Measurements from ENCODE around the gene CYB561D2.

CYB561D2 gene

DNA sequence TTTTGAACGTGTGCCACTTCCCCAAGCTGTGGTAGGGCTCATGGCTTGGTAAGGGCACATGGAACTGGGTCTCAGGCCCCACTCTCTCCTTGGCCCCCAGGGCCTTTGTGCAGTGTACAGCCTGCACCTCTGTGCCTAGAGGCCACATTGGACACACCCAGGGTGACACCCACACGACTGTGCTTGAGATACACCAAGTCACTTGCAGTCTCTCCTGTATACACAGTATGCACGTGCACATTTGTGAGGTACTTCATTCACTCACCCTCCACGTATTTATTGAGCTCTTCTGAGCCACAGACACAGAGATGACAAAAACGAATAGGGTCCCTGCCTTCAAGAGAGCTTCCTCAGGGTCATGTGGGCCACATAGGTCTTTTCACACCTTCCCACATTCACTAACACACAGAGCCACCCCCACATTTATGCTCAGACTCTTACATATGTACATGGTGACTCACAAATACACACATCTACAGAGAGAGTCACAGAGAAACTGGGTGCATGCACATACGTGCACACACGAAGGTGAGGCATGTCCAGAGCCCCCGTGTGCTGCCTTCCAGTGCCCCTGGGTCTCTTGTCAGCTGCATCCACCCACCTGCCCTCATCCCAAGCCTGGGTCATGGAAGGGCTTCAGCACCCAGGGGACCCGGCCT lies 18.5 kb downstream of the CYB561D2 start:
- DNase-seq, result no peak

DNA sequence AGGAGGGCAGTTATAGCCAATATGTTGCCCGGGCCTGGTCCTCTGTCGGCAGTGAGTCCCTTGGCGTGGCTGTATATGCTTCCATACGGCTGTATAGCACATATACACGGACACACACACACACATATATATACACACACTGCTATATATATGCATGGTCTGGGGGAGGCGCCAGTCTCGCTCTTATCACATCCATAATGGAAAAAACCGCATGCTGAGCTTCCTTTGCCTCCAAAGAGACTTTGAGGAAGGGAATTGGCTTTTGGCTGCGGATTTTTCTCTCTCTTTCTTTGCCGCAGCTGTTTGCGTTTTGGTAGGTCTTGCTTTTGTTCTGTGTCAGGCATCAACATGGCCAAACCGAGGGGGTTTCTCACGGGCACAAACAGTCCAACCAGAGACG lies 19.9 kb downstream of the CYB561D2 start:
- no peak for DNase-seq

GRCh38 chr3:50371133-50371685 lies 20.5 kb downstream of the CYB561D2 start:
- DNase-seq, result no peak

DNA sequence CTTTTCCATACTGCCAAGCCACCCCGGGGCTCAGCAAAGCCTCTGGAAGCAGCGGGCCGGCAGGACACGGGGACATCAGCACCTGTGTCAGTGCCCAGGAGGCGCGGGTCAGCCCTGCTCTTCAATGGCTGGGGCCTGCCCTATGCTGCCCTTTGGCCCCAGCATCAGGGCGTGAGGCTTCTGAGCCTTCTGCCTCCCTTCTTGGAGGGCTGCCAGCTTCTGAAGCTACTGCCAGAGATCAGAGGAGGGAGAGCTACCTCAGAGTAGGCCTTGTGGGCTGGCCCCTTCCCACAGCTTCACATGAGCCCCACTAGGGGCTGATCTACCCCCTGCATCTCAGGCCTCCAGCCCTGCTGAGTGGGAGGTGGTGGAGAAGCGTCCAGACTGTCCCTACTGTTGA lies 21.7 kb downstream of the CYB561D2 start:
- no peak for DNase-seq

DNA sequence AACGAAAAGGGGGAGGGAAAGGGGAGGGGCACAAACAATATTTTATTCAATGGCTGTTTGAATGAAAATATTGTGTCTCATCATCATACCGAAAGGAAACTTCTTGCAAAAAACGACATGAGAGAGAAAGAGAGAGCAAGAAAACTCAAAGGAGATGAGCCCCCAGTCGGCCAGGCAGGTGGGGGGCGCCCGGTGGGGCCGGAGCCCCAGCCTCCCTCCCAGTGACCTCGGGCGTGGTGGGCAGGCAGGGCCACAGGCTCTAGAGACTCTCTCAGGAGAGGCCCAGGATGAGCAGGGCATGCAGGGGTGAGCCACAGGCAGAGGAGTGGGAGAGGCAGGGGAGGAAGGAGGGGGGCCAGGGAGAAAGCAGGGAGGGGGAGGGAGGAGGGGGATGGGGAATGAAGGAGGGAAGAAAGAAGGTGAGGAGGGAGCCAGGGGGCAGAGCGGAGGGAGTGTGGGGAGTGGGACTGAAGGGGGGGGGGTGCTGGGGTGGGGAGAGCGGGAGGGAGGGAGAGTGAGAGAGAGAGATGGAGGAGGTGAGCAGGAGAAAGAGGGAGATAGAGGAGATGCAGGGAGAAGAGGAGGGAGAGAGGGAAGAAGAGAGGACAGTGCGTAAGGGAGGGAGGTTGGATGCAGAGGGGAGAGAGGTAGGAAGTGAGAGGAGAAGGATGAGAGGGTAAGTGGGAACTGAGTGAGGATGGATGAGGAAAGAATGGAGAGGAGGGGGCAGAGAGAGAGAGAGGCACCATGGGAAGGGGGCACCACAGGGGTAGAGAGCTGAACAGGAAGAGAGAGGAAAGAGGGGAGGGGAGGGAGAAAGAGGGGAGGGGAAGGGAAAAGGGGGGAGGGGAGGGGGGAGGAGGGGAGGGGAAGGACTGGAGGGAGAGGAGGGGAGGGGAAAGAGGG lies 22.7 kb downstream of the CYB561D2 start:
- DNase-seq, result no peak

DNA sequence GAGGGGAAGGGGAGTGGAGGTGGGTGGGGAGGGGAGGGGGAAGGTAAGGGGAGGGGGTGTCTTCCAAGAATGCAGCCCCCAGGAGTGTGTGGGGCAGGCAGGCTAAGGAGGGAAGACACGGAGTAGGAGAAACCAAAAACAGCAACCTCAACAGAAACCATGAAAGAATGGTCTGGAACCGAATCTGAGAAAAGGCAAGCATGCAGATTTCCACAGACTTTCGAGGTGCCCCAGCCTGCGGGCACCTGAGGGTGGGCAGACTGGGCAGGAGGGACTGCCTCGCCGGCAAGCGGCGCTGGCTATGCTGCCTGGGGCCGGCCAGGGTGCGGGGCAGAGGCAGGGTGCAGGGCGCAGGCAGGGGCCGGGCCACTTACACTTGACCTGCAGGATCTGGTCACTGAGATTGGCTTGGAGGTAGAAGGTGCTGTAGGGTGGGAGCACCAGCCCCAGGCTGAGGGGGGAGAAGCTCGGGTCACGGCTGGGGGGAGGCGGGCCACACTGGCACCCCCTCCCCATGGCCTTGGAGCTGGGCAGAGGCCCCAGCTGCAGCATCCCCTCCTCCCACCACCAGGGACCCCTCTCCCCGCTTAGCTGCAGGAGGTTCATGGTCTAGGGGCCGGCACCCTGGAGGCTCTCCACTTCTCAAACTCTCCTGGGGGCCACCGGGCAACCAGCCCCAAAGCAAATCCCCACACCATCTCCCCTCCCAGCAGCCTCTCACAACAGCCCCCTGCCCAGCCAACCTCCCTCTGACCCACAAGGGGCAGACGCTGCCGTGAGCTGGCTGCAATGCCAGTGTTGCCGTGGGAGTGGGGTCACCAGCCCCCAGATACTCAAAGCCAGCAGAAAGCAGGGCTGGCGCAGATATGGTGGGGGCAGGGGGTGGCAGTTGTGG lies 23.9 kb downstream of the CYB561D2 start:
- DNase-seq, result no peak

DNA sequence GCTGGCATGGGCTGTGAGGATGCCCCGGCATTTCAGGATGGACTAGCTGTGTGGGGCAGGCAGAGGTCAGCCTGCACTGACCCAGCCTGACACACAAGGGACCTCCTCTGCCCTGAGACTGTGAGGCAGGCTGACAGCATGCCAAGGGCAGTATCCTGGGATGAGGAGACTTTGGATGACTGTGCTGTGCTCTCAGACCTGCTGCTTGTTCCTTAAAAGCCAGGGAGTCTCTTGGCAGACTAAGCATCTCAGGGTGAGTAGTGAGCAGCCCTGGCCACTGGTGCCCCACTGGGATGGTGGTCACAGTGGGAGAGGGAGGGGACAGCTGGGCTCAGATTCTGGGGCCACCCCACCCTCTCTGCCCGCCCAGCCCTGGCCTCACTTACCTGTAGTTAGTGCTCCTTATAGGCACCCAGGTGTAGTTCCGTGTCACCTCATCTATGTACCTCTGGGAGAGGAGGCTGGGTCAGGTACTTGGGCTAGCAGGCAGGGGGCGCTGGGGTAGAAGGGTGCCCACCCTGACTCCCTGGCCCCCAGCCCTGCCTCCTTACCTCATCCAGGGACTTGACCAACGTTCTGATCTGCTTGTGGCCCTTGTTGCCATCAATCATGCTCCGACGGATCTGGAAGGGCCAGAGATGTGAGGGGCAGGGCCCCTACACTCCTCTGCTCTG lies 24.7 kb downstream of the CYB561D2 start:
- DNase-seq, result no peak

DNA sequence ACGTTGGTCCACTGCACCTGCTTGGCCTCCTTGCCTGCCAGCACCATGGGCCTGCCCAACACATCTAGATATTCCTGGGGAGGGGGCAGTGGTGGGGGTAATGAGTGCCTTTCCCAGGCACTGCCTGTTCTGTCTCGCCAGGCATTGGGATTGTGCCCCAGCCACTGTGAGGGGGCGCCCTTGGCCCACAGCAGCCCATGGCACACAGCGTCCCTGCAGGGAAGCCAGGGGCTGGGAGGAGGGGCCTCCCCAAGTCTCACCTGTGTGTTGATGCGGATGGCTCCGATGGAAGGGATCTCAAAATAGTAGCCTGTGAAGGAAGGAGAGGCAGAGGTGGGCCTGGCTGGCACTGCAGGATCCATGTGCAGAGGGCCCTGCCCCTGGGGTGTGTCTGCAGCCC lies 27.4 kb downstream of the CYB561D2 start:
- no peak for DNase-seq

GRCh38 chr3:50378757-50379156 lies 28.1 kb downstream of the CYB561D2 start:
- no peak for DNase-seq

- no peak for DNase-seq
These were observed 29.9 kb downstream of the CYB561D2 start for GRCh38 chr3:50380405-50381085.

- DNase-seq, result no peak
These were observed 30.7 kb downstream of the CYB561D2 start for GRCh38 chr3:50381383-50381782.

DNA sequence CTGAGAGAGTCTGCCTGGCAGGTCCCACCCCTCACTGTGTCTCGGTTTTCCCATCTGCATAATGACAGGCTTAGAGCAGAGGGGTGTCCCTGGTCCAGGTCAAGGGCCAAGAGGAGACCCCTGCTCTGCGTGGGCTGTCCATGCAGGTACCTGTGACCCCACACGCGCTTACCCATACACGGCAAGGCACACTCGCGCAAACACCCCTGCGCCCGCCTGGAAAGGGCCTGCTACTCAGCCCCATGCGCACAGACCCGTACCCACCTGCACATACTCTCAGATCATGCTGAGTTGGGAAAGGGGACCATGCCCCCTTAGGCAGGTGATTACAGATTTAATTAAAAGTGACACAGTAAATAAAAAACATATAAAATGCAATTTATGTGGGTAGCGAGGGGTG lies 32.1 kb downstream of the CYB561D2 start:
- DNase-seq, result no peak

GRCh38 chr3:50383750-50384149 lies 33.1 kb downstream of the CYB561D2 start:
- DNase-seq, result no peak

GRCh38 chr3:50385754-50386153 lies 35.1 kb downstream of the CYB561D2 start:
- no peak for DNase-seq

DNA sequence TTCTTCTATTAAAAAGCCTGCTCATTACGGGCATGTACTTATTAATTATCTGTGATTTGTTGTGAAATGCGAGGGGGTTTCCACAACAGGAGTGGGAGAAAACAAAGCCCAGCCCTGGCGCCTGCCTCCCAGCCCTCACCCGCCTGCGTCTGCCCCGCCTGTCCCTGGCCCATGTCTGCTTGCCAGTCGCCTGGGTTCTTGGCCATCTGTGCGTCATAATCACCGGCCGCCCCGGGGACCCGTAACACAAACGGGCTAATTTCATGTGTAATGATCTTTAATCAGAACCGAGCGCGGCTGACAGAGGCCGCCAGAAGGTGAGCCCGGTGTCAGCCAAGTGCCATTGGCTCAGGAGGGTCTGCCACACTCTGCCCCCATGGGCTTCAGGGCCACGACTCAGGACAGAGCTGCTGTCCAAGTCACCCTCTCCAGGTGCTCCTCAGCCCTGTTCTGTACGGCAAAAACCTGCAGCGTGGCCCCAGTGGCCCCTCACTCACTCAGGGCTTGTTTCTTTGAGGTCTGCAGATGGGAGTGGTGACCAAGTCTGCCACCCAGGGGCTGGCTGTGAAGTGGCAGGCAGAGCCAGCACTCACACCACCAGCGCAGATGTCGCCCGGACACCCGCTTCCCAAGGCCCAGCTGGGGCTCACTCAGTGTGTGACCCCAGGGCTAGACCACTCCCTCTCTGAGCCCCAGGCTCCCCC lies 37.5 kb downstream of the CYB561D2 start:
- DNase-seq, result no peak

DNA sequence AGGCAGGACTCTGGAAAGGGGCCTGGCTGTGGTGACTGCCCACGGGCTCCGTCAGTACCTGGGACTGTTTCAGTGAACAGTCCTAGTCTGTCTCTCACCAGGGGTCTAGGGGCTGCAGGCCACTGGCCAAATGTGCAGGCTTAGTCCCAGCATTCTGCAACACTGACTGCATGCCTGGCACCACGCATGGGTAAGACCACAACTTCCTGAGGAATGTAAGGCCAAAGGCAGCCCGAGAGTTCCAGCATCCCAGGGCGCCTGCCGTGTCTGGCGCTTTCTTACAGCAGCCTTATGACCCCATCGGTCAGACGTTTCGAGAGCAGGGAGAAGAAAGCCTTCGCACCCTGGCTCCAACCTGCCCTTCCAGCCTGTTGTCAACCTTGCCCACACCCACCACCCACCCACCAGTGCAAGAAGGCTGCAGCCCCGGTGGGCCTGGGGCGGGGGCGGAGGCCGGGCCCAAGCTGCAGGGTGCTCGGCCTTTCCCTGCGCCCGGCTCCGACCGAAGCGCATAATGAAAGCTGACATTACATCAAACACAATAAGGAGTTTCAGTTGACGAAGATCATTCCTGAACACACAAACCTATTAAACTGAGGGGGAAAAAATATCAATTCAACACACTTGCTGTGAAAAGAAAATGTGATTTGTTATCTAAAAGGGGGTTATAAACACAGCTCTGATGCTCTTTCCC lies 38.2 kb downstream of the CYB561D2 start:
- no peak for DNase-seq

- no peak for DNase-seq
These were observed 38.7 kb downstream of the CYB561D2 start for GRCh38 chr3:50389414-50389767.

DNA sequence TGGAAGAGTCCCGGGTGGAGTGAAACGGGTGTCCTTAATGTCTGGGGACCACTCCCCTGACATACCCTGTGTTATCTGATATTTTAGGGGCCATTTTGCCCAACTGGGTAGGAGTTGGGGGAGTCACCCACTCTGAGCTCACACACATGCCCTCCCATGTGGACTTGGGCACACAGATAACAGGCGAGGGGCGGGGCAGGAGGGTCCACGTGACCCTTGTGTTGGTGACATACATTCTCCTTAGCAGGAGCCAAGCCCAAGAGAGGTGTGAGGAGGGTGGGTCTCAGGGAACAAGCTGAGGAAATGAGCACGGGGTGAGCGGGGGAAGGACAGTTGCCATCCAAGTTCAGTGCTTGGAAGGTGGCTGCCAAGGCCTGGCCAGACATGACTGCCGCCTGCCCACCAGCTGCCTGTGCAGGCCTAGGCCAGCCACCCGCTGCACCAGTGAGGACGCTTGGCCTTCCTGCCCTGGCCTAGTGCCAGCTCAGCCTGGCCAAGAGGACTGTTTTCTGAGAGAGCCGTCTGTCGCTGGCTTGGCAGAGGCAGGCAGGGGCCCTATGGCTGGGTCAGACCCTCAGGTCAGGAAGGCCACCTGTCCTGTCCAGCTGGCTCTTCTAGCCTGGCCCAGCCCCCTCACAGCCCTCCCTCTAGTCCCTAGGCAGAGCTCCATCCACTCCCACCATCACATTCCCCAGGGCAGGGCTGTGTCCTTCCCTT lies 40.0 kb downstream of the CYB561D2 start:
- DNase-seq, result no peak

DNA sequence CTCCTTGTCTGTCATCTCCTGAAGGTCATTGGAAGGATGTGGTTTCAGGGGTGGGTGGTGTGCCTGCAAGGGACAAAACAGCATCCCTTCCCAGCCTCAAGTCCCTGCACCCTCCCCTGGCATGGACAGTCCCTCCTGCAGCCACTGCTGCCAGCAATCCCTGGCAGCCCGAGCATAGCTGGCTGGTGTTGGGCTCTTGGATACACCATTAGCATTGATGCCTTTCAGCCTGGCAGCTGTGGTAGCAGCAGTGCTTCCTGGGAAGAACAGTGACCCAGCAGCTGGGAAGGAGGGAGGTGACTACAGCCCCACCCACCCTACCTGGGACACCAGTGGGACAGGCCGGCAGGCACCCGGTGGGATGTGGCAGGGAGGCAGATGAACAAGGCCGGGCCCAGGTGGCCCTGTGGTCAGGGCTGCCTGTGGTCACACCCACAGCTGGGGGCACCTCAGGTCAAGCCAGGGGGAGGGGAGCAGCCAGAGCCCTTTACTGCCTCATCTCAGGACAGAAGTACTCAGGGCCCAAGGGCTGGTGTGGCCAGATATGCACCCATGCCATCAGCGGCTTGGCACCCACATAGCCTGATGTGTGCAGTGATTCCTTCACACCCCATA lies 41.5 kb downstream of the CYB561D2 start:
- no peak for DNase-seq
